ENCODE results near the gene LARP6. TPM values are rescaled to one million over a fixed set of nuclear protein-coding genes. Genes with fewer than 3 reads are reported as not detected.
"Not testable (repeated sequence)": the region's sequence is repeated elsewhere in the genome, so short reads cannot be mapped to it uniquely, and the experiment has no call there.

Gene LARP6
- total RNA-seq, 1 donor from 2014 or later = 54.8 TPM

DNA sequence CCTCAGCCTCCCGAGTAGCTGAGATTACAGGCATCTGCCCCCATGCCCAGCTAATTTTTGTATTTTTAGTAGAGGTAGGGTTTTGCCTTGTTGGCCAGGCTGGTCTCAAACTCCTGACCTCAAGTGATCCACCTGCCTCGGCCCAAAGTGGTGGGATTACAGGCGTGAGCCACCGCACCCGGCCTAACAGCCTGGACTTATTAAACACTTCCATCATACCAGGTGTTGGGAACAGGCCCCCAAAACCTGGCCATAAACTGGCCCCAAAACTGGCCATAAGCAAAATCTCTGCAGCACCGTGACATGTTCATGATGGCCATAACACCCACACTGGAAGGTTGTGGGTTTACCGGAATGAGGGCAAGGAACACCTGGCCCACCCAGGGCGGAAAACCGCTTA is 49.6 kb downstream of the LARP6 start:
- ATAC-seq; intact Hi-C loops (cut with micrococcal nuclease); DNase-seq: not testable (repeated sequence)

DNA sequence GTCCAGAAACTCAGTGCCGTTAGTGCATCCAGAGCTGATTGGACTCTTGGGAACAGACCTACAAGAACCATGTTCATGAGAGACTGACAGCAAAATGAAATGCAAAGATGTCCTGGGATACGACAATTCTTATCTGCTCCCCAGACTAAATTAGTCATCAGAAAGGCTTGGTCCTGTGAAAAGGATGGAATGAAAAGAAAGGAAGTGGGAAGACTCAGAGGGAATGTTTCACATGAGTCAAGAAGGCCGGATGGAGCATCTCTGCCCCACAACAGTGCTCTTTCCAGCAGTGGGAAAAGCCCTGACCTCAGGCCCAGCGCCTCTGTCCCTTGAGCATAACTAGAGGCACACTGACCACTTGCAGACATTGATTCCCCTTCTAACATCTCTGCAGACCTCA is 51.3 kb downstream of the LARP6 start:
- intact Hi-C loops (cut with micrococcal nuclease) = no loop called here
- DNase-seq (no peak), ATAC-seq (peak; percentile 38)

DNA sequence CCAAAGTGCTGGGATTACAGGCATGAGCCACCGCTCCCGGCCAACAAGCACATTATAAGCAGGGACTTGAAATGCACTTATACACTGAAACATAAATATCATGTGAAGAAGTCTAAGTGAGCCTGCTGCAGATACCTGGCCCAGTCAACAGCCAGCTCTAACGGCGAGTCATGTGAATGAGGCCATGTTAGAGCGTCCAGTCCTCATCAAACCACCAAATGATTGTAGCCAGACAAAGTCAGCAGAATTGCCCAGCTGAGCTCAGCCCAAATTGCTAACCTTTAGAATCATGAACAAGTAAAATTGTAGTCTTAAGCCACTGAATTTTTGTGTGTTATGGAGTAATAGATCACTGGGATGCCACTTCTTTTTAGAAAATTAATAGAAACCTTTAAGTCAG is 52.8 kb downstream of the LARP6 start:
- ATAC-seq = no peak
- DNase-seq = no peak
- intact Hi-C loops (cut with micrococcal nuclease) = no loop called here

DNA sequence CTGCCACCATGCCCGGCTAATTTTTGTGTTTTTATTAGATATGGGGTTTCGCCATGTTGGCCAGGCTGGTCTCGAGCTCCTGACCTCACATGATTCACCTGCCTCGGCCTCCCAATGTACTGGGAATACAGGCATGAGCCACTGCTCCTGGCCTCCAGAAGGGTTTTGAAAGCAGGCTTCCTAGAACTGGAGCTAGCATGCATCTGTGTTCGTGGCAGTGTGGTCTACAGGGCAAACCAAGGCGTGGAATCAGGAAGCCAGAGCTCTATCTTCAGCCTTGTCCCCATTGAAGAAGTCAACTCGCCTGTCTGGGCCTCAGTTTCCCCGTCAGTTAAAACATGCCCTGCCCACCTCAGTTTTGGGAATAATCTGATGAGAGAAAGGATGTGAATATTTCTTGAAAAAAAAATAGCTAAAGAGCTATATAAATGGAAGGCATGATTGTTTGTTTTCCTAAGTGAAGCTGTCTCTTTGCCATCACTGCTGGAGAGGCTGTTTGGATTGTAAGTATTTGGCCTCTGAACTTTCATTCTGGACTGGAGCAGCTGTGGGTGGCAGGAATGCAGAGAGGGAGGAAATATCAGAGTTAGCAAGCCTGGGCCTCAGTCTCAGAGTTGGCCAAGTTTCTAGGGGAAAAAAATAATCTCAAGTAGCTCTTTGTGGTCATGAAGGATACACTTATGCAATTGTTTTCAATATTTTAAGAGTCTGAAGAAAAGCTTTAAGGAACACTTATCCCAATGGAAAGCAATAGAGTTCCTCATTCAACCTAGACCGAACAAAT is 54.1 kb downstream of the LARP6 start:
- intact Hi-C loops (cut with micrococcal nuclease) = no loop called here
- DNase-seq = no peak

DNA sequence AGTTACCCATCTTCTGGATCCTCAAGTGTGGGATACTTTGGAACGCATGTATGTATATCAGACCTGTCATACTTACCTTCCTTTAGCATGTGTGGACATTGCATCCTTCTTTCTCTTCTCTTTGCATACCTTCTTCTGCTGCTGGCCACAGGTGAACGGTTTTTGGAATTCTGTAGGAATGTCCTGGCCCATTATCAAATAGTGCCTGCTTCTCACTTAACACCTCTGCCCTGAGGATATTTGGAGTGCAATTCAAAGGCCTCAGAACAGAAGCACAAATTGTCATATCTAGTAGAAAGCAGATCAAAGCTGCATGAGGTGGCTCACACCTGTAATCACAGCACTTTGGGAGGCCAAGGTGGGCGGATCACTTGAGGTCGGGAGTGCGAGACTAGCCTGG is 56.5 kb downstream of the LARP6 start:
- no peak for DNase-seq
- no peak for ATAC-seq
- intact Hi-C loops (cut with micrococcal nuclease) = no loop called here

More for the DNA sequence above, 54.1 kb downstream of the LARP6 start:
- ATAC-seq = peak; percentile 86

DNA sequence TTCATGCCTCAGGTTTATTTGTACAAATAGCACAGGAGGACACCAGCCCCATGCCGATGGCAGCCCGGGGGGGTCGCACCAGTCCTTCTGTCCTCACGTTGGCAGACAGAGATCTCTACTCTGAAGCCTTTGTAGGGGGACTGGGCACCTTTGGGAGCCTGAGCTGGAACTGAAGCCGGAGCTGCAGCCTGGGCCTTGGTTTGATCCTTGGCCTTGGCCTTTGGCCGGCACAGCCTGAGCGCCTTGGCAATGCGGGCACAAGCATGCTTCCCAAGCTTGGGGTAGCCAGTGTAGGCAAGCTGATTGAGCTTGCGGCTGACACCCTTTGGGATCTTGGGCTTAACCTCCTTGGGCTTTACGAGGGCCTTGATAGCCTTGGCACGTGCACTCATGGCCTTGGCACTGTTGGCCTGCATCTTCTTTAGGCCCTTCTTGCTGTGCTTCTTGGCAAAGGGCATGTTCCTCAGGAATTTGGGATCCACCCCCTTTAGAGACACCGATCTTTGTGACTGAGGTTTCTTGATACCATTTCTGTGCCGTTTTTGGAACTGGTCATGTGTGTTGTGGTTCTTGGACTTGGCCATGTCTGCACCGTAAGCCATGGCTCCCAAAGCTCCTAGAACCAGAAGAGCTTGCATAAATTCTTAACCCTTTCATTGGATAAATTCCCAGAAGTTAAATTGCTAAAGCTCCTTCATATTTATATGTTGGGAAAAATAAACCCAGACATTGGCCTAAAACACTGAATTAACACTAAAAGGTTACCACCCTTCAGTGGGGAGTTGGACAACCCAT is 57.2 kb downstream of the LARP6 start:
- DNase-seq (no peak), ATAC-seq (no peak)
- intact Hi-C loops (cut with micrococcal nuclease) = no loop called here

DNA sequence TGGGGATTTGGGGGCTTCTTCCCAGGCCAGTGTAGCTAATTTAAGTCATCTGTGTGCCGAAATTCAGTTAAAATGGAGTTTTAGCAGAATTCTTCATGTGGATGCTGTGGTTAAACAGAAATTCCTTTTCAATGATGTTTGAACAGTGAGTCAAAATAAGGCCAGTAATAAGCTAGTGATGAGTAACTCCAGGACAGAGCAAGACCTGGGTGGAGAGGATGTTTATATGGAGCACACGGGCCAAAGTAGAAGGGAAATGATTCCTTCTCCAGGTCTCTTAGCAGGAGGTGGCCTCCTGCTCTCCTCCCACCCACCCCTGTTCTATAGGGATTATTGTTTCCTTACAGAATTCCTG is 58.7 kb downstream of the LARP6 start:
- ATAC-seq (peak; percentile 29), DNase-seq (no peak)
- intact Hi-C loops (cut with micrococcal nuclease) = no loop called here

DNA sequence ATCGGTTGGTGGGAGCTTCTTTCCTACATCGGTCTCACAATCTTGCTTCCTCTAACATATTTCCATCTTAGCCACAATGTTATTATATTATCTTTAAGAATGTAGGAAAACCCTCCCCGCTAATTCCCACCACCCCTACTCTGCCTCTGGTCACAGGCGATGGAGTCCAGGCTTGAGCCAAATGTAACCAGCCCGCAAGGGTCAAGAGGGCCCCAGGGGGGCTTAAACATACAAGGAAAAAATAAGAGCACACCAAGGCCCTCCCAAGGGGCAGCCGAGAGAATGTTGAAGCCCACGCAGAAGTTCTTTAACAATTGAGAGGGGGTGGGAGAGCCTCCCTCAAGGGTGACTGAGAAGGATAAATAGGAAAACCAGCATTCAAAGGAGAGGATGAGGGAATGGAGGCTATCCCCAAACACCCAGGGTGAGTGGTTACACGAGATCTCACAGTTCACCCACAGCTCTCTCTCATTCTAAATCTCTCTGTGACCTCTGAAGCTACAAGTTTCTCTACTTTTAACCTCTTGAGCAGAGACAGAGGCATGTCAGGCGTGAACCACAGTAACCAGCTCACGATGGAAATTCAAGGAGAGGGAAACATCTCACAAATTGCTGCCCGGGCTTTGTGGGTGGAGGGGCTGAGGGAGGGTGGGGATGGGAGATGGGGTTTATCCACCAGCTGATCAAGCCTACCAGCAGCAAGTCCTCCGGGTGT is 59.2 kb downstream of the LARP6 start:
- no peak for DNase-seq
- intact Hi-C loops (cut with micrococcal nuclease) = no loop called here
- peak; percentile 13 for ATAC-seq

DNA sequence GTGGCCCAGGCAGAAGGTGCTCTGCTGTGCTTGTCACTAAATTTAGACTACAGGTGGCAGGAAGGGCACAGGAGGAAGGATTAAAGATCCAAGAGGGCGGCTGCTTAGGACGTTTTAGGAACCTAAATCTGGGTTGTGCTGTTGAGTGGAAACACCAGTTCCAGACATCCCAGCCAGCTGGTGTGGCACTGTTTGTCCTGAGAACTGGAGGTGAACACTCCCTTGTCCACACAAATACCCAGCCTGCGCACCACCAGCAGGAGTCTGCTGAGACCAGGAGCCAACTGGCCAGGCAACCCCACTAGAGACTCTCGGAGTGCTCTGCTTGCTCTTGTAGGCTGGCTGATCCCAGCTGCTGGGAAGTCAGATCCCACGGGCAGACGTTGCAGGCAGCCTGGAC is 60.3 kb downstream of the LARP6 start:
- intact Hi-C loops (cut with micrococcal nuclease) = no loop called here
- DNase-seq (no peak), ATAC-seq (peak; percentile 42)

DNA sequence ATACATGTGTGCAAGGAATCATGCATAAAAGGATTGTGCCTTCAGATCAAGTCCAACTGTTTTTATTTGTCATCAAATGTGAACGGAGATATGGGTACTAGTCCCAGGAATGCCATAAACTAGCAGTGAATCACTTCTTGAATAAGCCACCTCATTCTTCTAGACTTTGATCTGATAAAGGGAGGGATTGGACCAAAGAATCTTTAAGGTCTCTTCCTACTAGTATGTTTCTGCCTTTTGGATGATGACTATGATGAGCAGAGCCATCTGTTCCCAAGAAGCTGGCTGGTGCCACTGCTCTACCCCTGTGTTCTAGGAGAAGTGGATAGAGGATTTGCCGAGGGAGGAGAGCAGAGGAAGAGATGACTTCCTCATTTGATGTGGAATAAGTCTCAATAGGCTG is 61.8 kb downstream of the LARP6 start:
- DNase-seq (no peak), ATAC-seq (no peak)
- intact Hi-C loops (cut with micrococcal nuclease) = no loop called here

DNA sequence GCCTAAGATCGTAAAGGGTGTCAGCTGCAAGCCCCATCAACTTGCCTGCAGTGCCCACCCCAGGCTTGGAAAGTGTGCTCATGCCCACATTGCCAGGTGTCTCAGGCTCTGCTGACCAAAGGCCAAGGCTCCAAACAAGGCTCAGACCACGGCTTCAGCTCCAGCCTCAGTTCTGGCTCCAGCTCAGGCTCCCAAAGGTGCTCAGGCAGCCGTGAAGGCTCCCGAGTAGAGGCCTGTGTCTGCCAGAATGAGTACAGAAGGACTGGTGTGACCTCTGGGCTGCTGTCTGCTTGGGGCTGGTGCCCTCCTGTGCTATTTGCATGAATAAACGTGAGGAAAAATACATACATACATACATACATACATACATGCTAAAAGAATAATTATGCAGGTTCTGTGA is 62.7 kb downstream of the LARP6 start:
- ATAC-seq = no peak
- DNase-seq = no peak
- intact Hi-C loops (cut with micrococcal nuclease) = no loop called here

DNA sequence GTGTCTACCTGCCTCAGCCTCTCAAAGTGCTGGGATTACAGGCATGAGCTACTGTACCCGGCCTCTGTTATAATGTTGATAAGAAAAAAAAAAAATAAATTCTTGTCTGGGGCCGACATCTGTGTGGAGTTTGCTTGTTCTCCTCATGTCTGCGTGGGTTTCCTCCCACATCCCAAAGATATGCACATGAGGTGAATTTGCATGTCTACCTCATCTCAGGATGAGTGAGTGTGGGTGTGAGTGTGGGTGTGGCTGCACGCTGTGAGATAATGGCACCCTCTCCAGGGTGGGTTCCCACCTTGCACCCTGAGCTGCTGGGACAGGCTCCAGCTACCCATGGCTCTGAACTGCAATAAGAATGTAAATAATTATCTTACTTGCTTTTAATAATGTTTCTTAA is 64.7 kb downstream of the LARP6 start:
- intact Hi-C loops (cut with micrococcal nuclease) = no loop called here
- DNase-seq (no peak), ATAC-seq (no peak)

DNA sequence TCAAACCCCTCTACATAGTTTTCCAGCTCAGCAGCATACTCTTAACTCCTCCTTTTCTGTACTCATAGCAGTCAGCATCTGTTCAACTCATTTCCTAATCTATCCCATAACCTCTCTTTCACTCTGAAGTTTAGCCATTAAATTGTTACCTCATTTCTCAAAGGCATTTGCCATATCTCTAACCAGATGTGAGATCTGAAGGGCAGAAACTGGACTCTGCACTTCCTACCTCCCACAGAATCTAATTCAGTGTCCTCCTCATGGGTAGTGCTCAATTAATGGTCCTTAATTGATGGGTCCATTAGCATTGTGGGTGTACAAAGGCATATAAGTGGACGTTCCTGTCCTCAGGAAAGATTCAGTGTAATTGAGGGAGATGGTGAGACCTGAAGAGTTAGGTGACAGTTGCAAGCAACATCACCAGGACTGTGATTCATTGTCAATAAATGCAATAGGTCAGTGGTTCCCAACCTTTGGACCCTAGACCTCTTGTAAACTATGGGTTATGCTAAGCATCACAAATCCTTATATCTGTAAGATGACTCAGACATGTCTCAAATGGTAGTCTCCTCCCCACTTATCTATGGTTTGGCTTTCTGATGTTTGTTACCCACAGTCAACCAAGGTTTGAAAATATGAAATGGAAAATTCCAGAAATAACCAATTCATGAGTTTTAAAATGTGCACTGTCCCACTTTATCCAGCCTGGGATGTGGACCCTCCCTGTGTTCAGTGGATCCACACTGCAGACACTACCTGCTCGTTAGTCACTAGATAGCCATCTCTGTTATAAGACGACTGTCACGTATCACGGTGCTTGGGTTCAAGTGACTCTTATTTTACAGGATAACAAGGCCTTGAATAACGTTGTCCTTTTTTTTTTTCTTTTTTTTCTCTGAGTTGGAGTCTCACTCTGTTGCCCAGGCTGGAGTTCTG is 65.6 kb downstream of the LARP6 start:
- DNase-seq (no peak), ATAC-seq (no peak)
- intact Hi-C loops (cut with micrococcal nuclease) = no loop called here

DNA sequence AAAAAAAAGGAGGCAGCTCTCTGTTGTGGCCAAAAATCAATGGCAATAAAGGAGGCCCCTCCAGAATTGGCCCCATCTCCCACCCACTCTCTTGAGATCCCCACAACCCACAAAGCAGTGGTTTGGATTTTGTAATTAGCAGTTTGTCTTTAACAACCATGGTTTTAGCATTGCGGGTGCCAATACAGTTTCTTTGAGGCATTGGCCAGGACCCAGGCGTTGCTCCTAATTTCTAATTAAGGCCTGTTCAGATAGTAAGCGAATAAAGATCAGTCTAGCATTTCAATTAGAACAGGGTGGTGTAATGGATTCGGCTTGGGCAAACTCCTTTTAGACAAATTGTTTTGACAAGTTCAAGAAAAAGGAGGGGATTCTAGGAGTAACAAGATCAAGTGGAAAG is 67.0 kb downstream of the LARP6 start:
- DNase-seq = no peak
- ATAC-seq = no peak
- intact Hi-C loops (cut with micrococcal nuclease) = no loop called here

DNA sequence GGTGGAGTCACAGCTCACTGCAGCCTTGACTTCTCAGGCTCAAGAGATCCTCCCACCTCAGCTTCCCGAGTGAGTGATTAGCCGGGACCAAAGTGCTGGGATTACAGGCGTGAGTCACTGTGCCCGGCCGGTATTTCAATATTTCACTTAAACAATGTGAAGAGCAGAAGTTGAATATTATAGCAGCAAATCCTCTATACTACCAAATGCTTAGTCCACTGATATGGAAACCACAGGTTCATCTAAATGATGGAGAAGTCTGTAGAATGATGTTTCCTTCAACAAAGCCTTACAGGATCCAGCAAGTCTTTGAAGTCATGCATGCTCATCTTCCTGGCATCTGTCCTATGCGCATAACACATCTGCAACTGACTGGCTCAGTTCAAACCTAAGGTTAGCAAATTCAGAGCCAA is 70.3 kb downstream of the LARP6 start:
- no peak for ATAC-seq

DNA sequence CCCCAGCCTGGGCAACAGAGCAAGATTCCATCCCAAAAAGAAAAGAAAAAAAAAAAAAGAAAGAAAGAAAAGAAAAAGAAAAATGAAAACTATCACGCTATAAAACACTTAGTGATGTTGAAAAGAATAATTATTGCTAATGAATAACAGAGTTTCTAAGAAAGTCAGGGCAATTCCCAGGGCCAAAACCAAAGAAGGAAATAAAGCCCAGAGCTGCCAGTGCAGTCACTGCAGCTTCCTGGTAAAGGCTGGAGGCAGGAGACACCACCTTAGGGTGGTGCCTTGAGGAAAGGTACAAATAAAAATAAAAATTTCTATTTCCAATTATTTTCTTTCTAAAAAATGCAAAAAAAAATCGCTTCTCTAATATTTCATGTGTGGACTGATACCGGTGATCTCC is 70.9 kb downstream of the LARP6 start:
- intact Hi-C loops (cut with micrococcal nuclease) = no loop called here
- ATAC-seq (no peak), DNase-seq (no peak)

More for the DNA sequence above, 70.3 kb downstream of the LARP6 start:
- no peak for DNase-seq
- intact Hi-C loops (cut with micrococcal nuclease) = no loop called here

DNA sequence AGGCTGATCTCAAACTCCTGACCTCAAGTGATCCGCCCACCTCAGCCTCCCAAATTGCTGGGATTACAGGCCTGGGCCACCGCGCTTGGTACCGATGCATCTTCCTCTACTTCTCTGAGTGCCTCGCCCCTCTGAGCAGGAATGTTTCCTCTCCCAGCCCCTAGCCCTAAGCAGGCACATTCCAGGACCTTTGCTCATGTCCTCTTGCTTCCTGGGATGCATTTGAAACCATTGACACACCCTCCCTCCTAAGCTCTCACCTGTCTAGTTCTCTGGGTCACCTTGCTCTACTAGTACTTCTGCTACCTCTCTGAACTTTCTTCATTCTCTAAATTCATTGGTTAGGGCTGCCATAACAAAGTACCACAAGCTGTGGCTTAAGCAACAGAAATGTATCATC is 72.7 kb downstream of the LARP6 start:
- ATAC-seq (no peak), DNase-seq (no peak)
- intact Hi-C loops (cut with micrococcal nuclease) = no loop called here
